ENCODE data around the gene GNPDA1. TPM values are rescaled to one million over a fixed set of nuclear protein-coding genes. Genes with fewer than 3 reads are reported as not detected.

Gene GNPDA1
- total and polyA plus RNA-seq, 9 of the 15 experiments (the other 6 are each of a cell fraction or from before 2014, with no cell fraction given): 14.1 to 145 (median 52.2) TPM

DNA sequence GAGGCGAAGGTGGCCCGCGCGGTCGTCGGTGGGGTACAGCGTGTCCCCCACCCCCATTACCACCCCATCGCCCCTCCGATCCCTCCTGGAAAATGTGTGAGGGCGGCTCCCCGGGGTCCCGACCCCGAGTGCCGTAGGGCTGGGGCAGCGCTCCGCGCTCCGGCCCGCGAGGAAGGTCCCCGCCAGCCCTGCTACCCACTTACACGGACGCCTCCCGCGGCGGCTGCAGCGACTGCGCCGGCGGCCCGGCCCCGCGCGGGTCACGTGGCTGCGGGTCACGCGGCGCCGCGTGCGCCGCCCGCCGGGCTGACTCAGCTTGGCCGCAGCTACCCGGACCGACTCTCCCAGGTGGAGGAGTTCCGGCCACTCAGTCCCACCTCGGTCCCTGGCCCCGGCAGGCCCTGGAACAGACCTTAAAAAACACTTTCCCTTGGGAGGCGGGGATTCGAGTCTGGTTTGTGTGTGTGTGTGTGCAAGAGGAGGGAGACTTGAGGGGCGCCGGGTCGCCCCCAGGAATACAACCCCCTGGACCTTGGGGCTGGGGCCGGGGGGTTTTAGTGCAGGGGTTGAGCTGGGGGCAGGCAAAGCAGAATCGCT is at the start of gene GNPDA1 (continued):
- TF ChIP-seq ZNF696 (CRISPR knock-in tag; conservative IDR thresholded peaks at IDR 0.05) (no peak), ZNF212 (CRISPR knock-in tag; IDR thresholded peaks at IDR 0.05) (no peak), BRCA1 (IDR thresholded peaks at IDR 0.05) (no peak), BRCA1 (CRISPR knock-in tag; IDR thresholded peaks at IDR 0.05) (no peak), SRSF9 (IDR thresholded peaks at IDR 0.05; ENCODE audit: borderline replicate concordance, low read depth, low read length) (no peak), NFYB (IDR thresholded peaks at IDR 0.05; ENCODE audit: extremely low read depth, insufficient read length) (no peak), ZBTB1 (CRISPR knock-in tag; IDR thresholded peaks at IDR 0.05; ENCODE audit: borderline replicate concordance, low read depth) (no peak), SMARCA4 (IDR thresholded peaks at IDR 0.05) (peak; percentile 60), POLR2AphosphoS2 (IDR thresholded peaks at IDR 0.05; ENCODE audit: low read length) (no peak), JUN (IDR thresholded peaks at IDR 0.05; ENCODE audit: borderline replicate concordance, low read depth, low read length) (peak; percentile 75; the same call in 1 of the 2 replicates), JUN (CRISPR knock-in tag; IDR thresholded peaks at IDR 0.05; ENCODE audit: borderline replicate concordance) (no peak), NCOA2 (IDR thresholded peaks at IDR 0.05; ENCODE audit: partially characterized antibody in 2 of 2) (no peak), ZKSCAN8 (CRISPR knock-in tag; IDR thresholded peaks at IDR 0.05) (0 out of 2 replicates have a peak, but pooled peaks have one; percentile 57), SRSF1 (IDR thresholded peaks at IDR 0.05; ENCODE audit: low read depth, low read length) (no peak), PCBP1 (IDR thresholded peaks at IDR 0.05; ENCODE audit: low read depth, low read length, poor library complexity, severe bottlenecking) (no peak), SMAD2 (IDR thresholded peaks at IDR 0.05; ENCODE audit: low read depth, low read length) (no peak), STAT5B (CRISPR knock-in tag; IDR thresholded peaks at IDR 0.05) (no peak), RB1 (IDR thresholded peaks at IDR 0.05; ENCODE audit: low read depth) (peak; percentile 87), CHD1 (IDR thresholded peaks at IDR 0.05; ENCODE audit: low read length) (no peak), POLR2H (tag; IDR thresholded peaks at IDR 0.05; ENCODE audit: low read depth) (peak; percentile 82), CEBPG (CRISPR knock-in tag; IDR thresholded peaks at IDR 0.05) (no peak), CEBPG (tag; conservative IDR thresholded peaks at IDR 0.05 in 1 of 2, IDR thresholded peaks at IDR 0.05 in 1 of 2) (no peak), GTF2F1 (IDR thresholded peaks at IDR 0.05; ENCODE audit: low read depth, low read length) (peak; percentile 66; the same call in 1 of the 2 replicates), NCOA6 (IDR thresholded peaks at IDR 0.05) (no peak), SAP30 (IDR thresholded peaks at IDR 0.05; ENCODE audit: borderline replicate concordance, insufficient read depth, low read depth, low read length, poor library complexity, severe bottlenecking) (peak; percentile 31), JUNB (CRISPR knock-in tag; conservative IDR thresholded peaks at IDR 0.05) (no peak), CHCHD3 (CRISPR knock-in tag; IDR thresholded peaks at IDR 0.05) (no peak)
- TF ChIP-seq, protein P1, sequence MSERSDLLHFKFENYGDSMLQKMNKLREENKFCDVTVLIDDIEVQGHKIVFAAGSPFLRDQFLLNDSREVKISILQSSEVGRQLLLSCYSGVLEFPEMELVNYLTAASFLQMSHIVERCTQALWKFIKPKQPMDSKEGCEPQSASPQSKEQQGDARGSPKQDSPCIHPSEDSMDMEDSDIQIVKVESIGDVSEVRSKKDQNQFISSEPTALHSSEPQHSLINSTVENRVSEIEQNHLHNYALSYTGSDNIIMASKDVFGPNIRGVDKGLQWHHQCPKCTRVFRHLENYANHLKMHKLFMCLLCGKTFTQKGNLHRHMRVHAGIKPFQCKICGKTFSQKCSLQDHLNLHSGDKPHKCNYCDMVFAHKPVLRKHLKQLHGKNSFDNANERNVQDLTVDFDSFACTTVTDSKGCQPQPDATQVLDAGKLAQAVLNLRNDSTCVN (CRISPR knock-in tag; IDR thresholded peaks at IDR 0.05): no peak
- TF ChIP-seq, protein P2, sequence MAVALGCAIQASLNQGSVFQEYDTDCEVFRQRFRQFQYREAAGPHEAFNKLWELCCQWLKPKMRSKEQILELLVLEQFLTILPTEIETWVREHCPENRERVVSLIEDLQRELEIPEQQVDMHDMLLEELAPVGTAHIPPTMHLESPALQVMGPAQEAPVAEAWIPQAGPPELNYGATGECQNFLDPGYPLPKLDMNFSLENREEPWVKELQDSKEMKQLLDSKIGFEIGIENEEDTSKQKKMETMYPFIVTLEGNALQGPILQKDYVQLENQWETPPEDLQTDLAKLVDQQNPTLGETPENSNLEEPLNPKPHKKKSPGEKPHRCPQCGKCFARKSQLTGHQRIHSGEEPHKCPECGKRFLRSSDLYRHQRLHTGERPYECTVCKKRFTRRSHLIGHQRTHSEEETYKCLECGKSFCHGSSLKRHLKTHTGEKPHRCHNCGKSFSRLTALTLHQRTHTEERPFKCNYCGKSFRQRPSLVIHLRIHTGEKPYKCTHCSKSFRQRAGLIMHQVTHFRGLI (CRISPR knock-in tag; IDR thresholded peaks at IDR 0.05): no peak
